ENCODE data around the gene PXMP4. TPM values are rescaled to one million over a fixed set of nuclear protein-coding genes. Genes with fewer than 3 reads are reported as not detected.

PXMP4 gene
- total RNA-seq, 1 donor from 2014 or later: 13.5 TPM

DNA sequence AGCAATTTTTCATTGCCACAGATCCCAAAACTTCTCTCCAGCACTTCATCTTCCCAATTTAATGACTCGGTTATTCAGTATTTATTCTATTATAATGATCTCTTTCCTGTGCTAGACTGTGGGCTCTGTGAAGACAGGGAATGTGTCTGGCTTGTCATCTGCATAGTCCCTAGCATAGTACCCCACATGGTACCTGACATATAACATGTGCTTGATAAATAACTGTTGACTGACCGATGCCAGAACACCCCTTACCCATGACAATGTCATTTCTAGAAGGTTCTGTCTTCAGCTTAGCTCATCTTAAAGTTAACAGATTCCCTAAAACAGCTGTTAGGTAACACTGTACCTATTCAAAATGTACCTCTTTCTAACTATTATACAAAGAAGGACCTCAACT lies 3.6 kb downstream of the PXMP4 start:
- intact Hi-C loops (cut with micrococcal nuclease): no loop called here
- no peak for TF ChIP-seq CTCF (IDR thresholded peaks at IDR 0.05; ENCODE audit: borderline replicate concordance)
- no peak for DNase-seq

GRCh38 chr20:33713865-33714367 lies 6.2 kb downstream of the PXMP4 start:
- Histone ChIP-seq H3K36me3 (peaks cover 41% of the 10 kb centered on the region), H3K4me3 (no peak overlapping the region), H3K4me1 (peaks cover 3% of the 10 kb centered on the region), H3K9me3 (replicated peaks) (no peaks in the 10 kb centered on the region), H3K27ac (replicated peaks) (no peak overlapping the region), H3K27me3 (ENCODE audit: low read depth) (no peaks in the 10 kb centered on the region)
- intact Hi-C loops (cut with micrococcal nuclease): no loop called here
- DNase-seq: no peak
- TF ChIP-seq CTCF (IDR thresholded peaks at IDR 0.05; ENCODE audit: borderline replicate concordance): no peak

More for the DNA sequence above, 3.6 kb downstream of the PXMP4 start:
- no peaks in the 10 kb centered on the region for H3K9me3 ChIP-seq (replicated peaks)
- peaks cover 20% of the 10 kb centered on the region for H3K4me1 ChIP-seq
- no peaks in the 10 kb centered on the region for H3K27me3 ChIP-seq (ENCODE audit: low read depth)
- H3K36me3 ChIP-seq: peaks cover 29% of the 10 kb centered on the region
- H3K27ac ChIP-seq (replicated peaks): no peak overlapping the region
- no peak overlapping the region for H3K4me3 ChIP-seq

- no peaks in the 10 kb centered on the region for H3K9me3 ChIP-seq (replicated peaks)
- no peaks in the 10 kb centered on the region for H3K27me3 ChIP-seq (ENCODE audit: low read depth)
- no peak for DNase-seq
- H3K27ac ChIP-seq (replicated peaks): no peak overlapping the region
- H3K4me3 ChIP-seq: no peak overlapping the region
- intact Hi-C loops (cut with micrococcal nuclease): no loop called here
- H3K36me3 ChIP-seq: peaks cover 59% of the 10 kb centered on the region
- no peaks in the 10 kb centered on the region for H3K4me1 ChIP-seq
- no peak for TF ChIP-seq CTCF (IDR thresholded peaks at IDR 0.05; ENCODE audit: borderline replicate concordance)
Measured at GRCh38 chr20:33711446-33711738, 8.7 kb downstream of the PXMP4 start.

GRCh38 chr20:33710681-33711445 lies 9.2 kb downstream of the PXMP4 start:
- peaks cover 61% of the 10 kb centered on the region for H3K36me3 ChIP-seq
- no peak overlapping the region for H3K27ac ChIP-seq (replicated peaks)
- no peak for TF ChIP-seq CTCF (IDR thresholded peaks at IDR 0.05; ENCODE audit: borderline replicate concordance)
- no peaks in the 10 kb centered on the region for H3K27me3 ChIP-seq (ENCODE audit: low read depth)
- no peaks in the 10 kb centered on the region for H3K4me1 ChIP-seq
- H3K4me3 ChIP-seq: no peak overlapping the region
- intact Hi-C loops (cut with micrococcal nuclease): no loop called here
- no peak for DNase-seq
- H3K9me3 ChIP-seq (replicated peaks): no peaks in the 10 kb centered on the region

DNA sequence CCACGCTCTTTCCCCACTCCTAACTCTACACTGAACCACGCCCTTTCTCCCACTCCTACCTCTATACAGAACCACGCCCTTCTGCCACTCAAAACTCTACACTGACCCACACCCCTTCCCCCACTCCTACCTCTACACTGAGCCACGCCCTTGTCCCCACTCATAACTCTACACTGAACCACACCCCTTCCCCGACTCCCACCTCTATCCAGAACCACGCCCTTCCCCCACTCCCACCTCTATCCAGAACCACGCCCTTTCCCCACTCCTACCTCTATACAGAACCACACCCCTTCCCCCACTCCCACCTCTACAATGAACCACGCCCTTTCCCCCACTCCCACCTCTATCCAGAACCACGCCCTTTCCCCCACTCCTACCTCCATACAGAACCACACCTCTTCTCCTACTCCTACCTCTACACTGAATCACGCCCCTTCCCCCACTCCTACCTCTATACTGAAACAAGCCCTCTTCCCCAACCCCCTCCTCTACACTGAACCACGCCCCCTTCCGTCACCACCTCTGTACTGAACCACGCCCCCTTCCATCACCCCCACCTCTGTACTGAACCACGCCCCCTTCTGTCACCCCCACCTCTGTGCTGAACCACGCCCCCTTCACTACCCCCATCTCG lies 10.1 kb downstream of the PXMP4 start:
- intact Hi-C loops (cut with micrococcal nuclease): no loop called here
- Histone ChIP-seq H3K9me3 (replicated peaks) (no peaks in the 10 kb centered on the region), H3K27me3 (ENCODE audit: low read depth) (no peaks in the 10 kb centered on the region), H3K4me3 (no peak overlapping the region), H3K4me1 (no peaks in the 10 kb centered on the region), H3K27ac (replicated peaks) (no peak overlapping the region), H3K36me3 (peaks cover 65% of the 10 kb centered on the region)
- TF ChIP-seq CTCF (IDR thresholded peaks at IDR 0.05; ENCODE audit: borderline replicate concordance): no peak
- DNase-seq: no peak

All from left ventricle myocardium inferior (tissue), 1 donor.